H9 (cell line): ENCODE results near the gene PAK2. TPM values are rescaled to one million over a fixed set of nuclear protein-coding genes. Genes with fewer than 3 reads are reported as not detected.

Experiments used
- DNase-seq: peaks from one replicate; pipeline ENCODE4 v3.0.0-alpha.2; 2017
- H2AFZ ChIP-seq: one replicate; pipeline ENCODE4 v1.6.1; 2013; ENCODE audit warnings: mild to moderate bottlenecking, low read length, control low read depth, moderate library complexity
- H2AK5ac ChIP-seq: 2 replicates; pipeline ENCODE4 v1.6.1; 2013; ENCODE audit warnings: low read length, control low read depth, mixed read lengths; ENCODE audit not compliant: insufficient read length
- H2BK120ac ChIP-seq: one replicate; pipeline ENCODE4 v1.6.1; 2013; ENCODE audit warnings: low read depth, mild to moderate bottlenecking, low read length, control low read depth, inconsistent platforms; ENCODE audit not compliant: poor library complexity, severe bottlenecking
- H2BK12ac ChIP-seq: 2 replicates; pipeline ENCODE4 v1.6.1; 2013; ENCODE audit warnings: low read length, control low read depth, mixed read lengths, low read depth; ENCODE audit not compliant: insufficient read length
- H2BK15ac ChIP-seq: 2 replicates; pipeline ENCODE4 v1.6.1; 2013; ENCODE audit warnings: low read depth, low read length, control low read depth
- H2BK20ac ChIP-seq: one replicate; pipeline ENCODE4 v1.6.1; 2013; ENCODE audit warnings: low read depth, mild to moderate bottlenecking, low read length, control low read depth, inconsistent platforms; ENCODE audit not compliant: poor library complexity, severe bottlenecking
- H2BK5ac ChIP-seq: 2 replicates; pipeline ENCODE4 v1.6.1; 2013; ENCODE audit warnings: low read length, control low read depth, mixed read lengths; ENCODE audit not compliant: insufficient read length
- H3K14ac ChIP-seq: 2 replicates; pipeline ENCODE4 v1.6.1; 2013; ENCODE audit warnings: low read length, control low read depth; ENCODE audit not compliant: insufficient read depth
- H3K18ac ChIP-seq: 2 replicates; pipeline ENCODE4 v1.6.1; 2013; ENCODE audit warnings: low read depth, mild to moderate bottlenecking, mixed read lengths, low read length, control low read depth; ENCODE audit not compliant: insufficient read length
- H3K23ac ChIP-seq: 2 replicates; pipeline ENCODE4 v1.6.1; 2013; ENCODE audit warnings: low read length, control low read depth, mixed read lengths, low read depth; ENCODE audit not compliant: insufficient read length
- H3K23me2 ChIP-seq: 2 replicates; pipeline ENCODE4 v1.6.1; 2013; ENCODE audit warnings: low read depth, mild to moderate bottlenecking, mixed read lengths, low read length, control low read depth; ENCODE audit not compliant: insufficient read length, poor library complexity, severe bottlenecking
- H3K27ac ChIP-seq: 2 replicates; pipeline ENCODE4 v1.5.1; 2013; ENCODE audit warnings: low read length, control low read depth, mixed read lengths, low read depth; ENCODE audit not compliant: insufficient read length
- H3K27me3 ChIP-seq: 2 replicates; pipeline ENCODE4 v1.6.1; 2013; ENCODE audit warnings: low read length, control low read depth, inconsistent platforms; ENCODE audit not compliant: insufficient read depth
- H3K4ac ChIP-seq: 2 replicates; pipeline ENCODE4 v1.6.1; 2013; ENCODE audit warnings: low read depth, mild to moderate bottlenecking, control low read depth, inconsistent platforms, low read length, moderate library complexity
- H3K4me1 ChIP-seq: 2 replicates; pipeline ENCODE4 v1.6.1; 2013; ENCODE audit warnings: low read length, control low read depth, inconsistent platforms; ENCODE audit not compliant: insufficient read depth
- H3K4me2 ChIP-seq: 2 replicates; pipeline ENCODE4 v1.6.1; 2013; ENCODE audit warnings: low read length, control low read depth, mixed read lengths; ENCODE audit not compliant: insufficient read length, insufficient read depth
- H3K56ac ChIP-seq: 2 replicates; pipeline ENCODE4 v1.6.1; 2013; ENCODE audit warnings: low read depth, mild to moderate bottlenecking, mixed read lengths, low read length, control low read depth; ENCODE audit not compliant: insufficient read length
- H3K79me1 ChIP-seq: 2 replicates; pipeline ENCODE4 v1.6.1; 2013; ENCODE audit warnings: low read depth, mild to moderate bottlenecking, moderate library complexity, low read length, control low read depth, inconsistent platforms; ENCODE audit not compliant: insufficient read depth, poor library complexity, severe bottlenecking
- H3K79me2 ChIP-seq: 2 replicates; pipeline ENCODE4 v1.6.1; 2013; ENCODE audit warnings: low read length, control low read depth, inconsistent platforms; ENCODE audit not compliant: insufficient read depth
- H3K9ac ChIP-seq: 2 replicates; pipeline ENCODE4 v1.6.1; 2013; ENCODE audit warnings: low read length, control low read depth, mixed read lengths; ENCODE audit not compliant: insufficient read length; ENCODE audit errors: extremely low read depth
- H3K9me3 ChIP-seq: one replicate; pipeline ENCODE4 v1.6.1; 2013; ENCODE audit warnings: low read depth, low read length, inconsistent platforms; ENCODE audit not compliant: control insufficient read depth
- H3T11ph ChIP-seq: one replicate; pipeline ENCODE4 v1.6.1; 2013; ENCODE audit warnings: mild to moderate bottlenecking, low read length, control low read depth, inconsistent platforms
- H4K20me1 ChIP-seq: one replicate; pipeline ENCODE4 v1.6.1; 2013; ENCODE audit not compliant: control insufficient read depth, insufficient read length, insufficient read depth
- H4K5ac ChIP-seq: 2 replicates; pipeline ENCODE4 v1.6.1; 2013; ENCODE audit warnings: low read depth, mild to moderate bottlenecking, mixed read lengths, low read length, control low read depth; ENCODE audit not compliant: insufficient read length
- H4K8ac ChIP-seq: replicated peaks from 2 replicates; pipeline ENCODE4 v1.6.1; 2013; ENCODE audit warnings: low read length, control low read depth, mixed read lengths, low read depth; ENCODE audit not compliant: insufficient read length
- H4K91ac ChIP-seq: 2 replicates; pipeline ENCODE4 v1.6.1; 2013; ENCODE audit warnings: low read depth, mild to moderate bottlenecking, moderate library complexity, mixed read lengths, low read length, control low read depth; ENCODE audit not compliant: insufficient read length
- H3K27ac Mint-ChIP-seq, 3 experiments: 2 replicates in 2 of 3; 3 replicates in 1 of 3; pipeline ENCODE4 v1.8.0; 2020 to 2021; ENCODE audit warnings: mixed read lengths in 3 of 3, mild to moderate bottlenecking in 1 of 3, moderate library complexity in 1 of 3
- H3K27me3 Mint-ChIP-seq: 2 replicates; pipeline ENCODE4 v1.8.0; 2021; ENCODE audit warnings: low read depth, mild to moderate bottlenecking, moderate library complexity, mixed read lengths
- H3K36me3 Mint-ChIP-seq, 3 experiments: 2 replicates in 2 of 3; 3 replicates in 1 of 3; pipeline ENCODE4 v1.8.0; 2020 to 2021; ENCODE audit warnings: low read depth in 3 of 3, mixed read lengths in 3 of 3; ENCODE audit not compliant: insufficient read depth in 1 of 3
- H3K4me1 Mint-ChIP-seq, 2 experiments: 2 replicates each; pipeline ENCODE4 v1.8.0; 2020; ENCODE audit warnings: mixed read lengths in 2 of 2
- H3K4me3 Mint-ChIP-seq, 2 experiments: 2 replicates in 1 of 2; 3 replicates in 1 of 2; pipeline ENCODE4 v1.8.0; 2020 to 2021; ENCODE audit warnings: mild to moderate bottlenecking in 2 of 2, mixed read lengths in 2 of 2, moderate library complexity in 1 of 2
- H3K9me3 Mint-ChIP-seq, 2 experiments: 2 replicates in 1 of 2; 3 replicates in 1 of 2; pipeline ENCODE4 v1.8.0; 2020; ENCODE audit warnings: mild to moderate bottlenecking in 2 of 2, mixed read lengths in 2 of 2, moderate library complexity in 1 of 2
- CTCF ChIP-seq: fragments of 200-600 bp; sonication (generic); conservative IDR thresholded peaks from 3 replicates; pipeline ENCODE4 v1.8.0; 2021; ENCODE audit warnings: antibody characterized with exemption, mild to moderate bottlenecking
- WGBS: extraction: QIAGEN DNeasy Blood & Tissue Kit; methylation state at CpG from one replicate; pipeline ENCODE4 v1.1.7; 2013; ENCODE audit warnings: missing lambda C conversion rate, low lambda C conversion rate, mixed read lengths; ENCODE audit not compliant: insufficient read length; ENCODE audit errors: extremely low coverage; 5-methylcytosine and 5-hydroxymethylcytosine counted together
- total RNA-seq: library from RNA; stranded (reverse); gene quantifications from 2 replicates; pipeline ENCODE4 v1.2.1, GENCODE V29; 2021

PAK2 gene
- total RNA-seq, 1 experiment from 2014 or later, result 65.7 TPM

DNA sequence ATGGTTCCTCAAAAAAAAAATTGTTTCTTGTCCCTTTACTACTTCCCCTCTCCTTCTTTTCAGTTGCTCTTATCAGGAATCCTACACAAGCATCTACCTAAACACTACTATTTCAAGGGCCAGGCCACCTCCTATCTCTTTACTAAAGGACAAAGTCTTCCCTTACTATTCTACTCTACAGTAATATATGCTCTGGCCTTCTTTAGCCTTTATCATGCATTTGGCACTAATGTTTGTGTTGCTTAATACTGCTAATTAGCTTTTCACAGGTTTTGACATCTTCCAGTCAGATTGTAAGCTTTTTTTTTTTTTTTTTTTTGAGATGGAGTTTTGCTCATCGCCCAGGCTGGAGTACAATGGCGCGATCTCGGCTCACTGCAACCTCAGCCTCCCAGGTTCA, 32.9 kb upstream of the PAK2 start:
- Histone ChIP-seq H3K14ac (no peak overlapping the region), H3K9ac (no peak overlapping the region), H3K4me1 (no peaks in the 10 kb centered on the region), H4K20me1 (no peaks in the 10 kb centered on the region), H3K9me3 (no peaks in the 10 kb centered on the region), H3K27me3 (no peaks in the 10 kb centered on the region), H4K5ac (no peak overlapping the region), H2BK12ac (no peak overlapping the region), H2BK20ac (no peak overlapping the region), H4K91ac (no peak overlapping the region), H3K18ac (no peak overlapping the region), H3T11ph (no peak overlapping the region), H3K79me1 (no peaks in the 10 kb centered on the region), H2BK120ac (no peak overlapping the region), H2BK15ac (no peak overlapping the region), H3K23ac (no peak overlapping the region), H3K79me2 (no peaks in the 10 kb centered on the region), H2AFZ (no peak overlapping the region), H2BK5ac (no peak overlapping the region), H2AK5ac (no peak overlapping the region), H4K8ac (no peak overlapping the region), H3K4ac (no peak overlapping the region), H3K56ac (no peak overlapping the region), H3K4me2 (no peak overlapping the region), H3K27ac (no peak overlapping the region), H3K23me2 (no peaks in the 10 kb centered on the region)
- WGBS, result no CpG with 5 or more reads among the region's 4 CpGs
- H3K4me3 Mint-ChIP-seq, result no peak overlapping the region
- H3K36me3 Mint-ChIP-seq, result no peaks in the 10 kb centered on the region
- H3K27me3 Mint-ChIP-seq, result peaks cover 9% of the 10 kb centered on the region
- H3K4me1 Mint-ChIP-seq, result peaks cover 3% of the 10 kb centered on the region in 2 experiments
- H3K9me3 Mint-ChIP-seq, result no peaks in the 10 kb centered on the region
- no peak for TF ChIP-seq CTCF
- DNase-seq, result no peak
- no peak overlapping the region for H3K27ac Mint-ChIP-seq
